Activated naive CD8-positive, alpha-beta T cell treated with anti-CD3 and anti-CD28 coated beads, Interleukin-2, amount 50 U/mL, for 24 hours (primary cell): ENCODE results near the gene ANKRD42.
"Not testable (repeated sequence)": the region's sequence is repeated elsewhere in the genome, so short reads cannot be mapped to it uniquely, and the experiment has no call there.

ENCODE experiments used
- ATAC-seq: fragments of 150-1000 bp; cut with Tn5 transposase; one replicate; pipeline ENCODE4 v1.10.0; 2021
- DNase-seq: peaks from one replicate; pipeline ENCODE4 v3.0.0; 2021
- H3K27ac Mint-ChIP-seq: one replicate; pipeline ENCODE4 v1.8.0; 2021; ENCODE audit warnings: mild to moderate bottlenecking, mixed read lengths
- H3K27me3 Mint-ChIP-seq: one replicate; pipeline ENCODE4 v1.8.0; 2021; ENCODE audit warnings: mixed read lengths
- H3K36me3 Mint-ChIP-seq: one replicate; pipeline ENCODE4 v1.8.0; 2021; ENCODE audit warnings: low read depth, mixed read lengths
- H3K4me1 Mint-ChIP-seq: one replicate; pipeline ENCODE4 v1.8.0; 2021; ENCODE audit warnings: mixed read lengths
- H3K4me3 Mint-ChIP-seq: one replicate; pipeline ENCODE4 v1.8.0; 2021; ENCODE audit warnings: mild to moderate bottlenecking, moderate library complexity, mixed read lengths
- H3K9me3 Mint-ChIP-seq: one replicate; pipeline ENCODE4 v1.8.0; 2021; ENCODE audit warnings: mixed read lengths

ANKRD42 gene

DNA sequence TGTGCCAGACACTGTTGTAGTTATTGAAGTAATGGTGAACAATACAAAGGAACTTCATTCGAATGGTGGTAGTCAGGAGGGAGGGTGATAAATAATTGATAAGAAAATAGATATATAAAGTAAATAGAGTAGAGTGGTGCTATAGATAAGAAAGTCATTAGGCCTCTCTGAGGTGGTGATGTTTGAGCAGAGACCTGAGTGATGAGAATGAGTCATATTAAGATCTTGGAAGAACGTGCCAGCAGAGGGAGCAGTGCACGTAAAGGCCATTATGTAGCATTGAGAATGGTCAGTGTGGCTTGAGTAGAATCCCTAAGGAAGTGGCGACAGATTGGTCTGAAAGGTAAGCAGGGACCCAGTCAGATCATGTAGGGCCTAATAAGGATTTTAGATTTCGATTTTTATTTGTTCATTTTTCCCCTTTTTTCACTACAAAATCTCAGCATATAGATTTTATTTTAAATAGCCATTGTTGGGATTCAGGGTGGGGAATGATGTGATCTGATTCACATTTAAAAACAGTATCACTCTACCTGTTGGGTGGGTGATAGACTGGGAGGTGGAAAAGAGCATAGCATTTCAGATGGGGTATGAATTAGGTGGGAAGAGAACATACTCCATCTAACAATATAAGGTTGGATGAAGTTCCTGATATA, 47.9 kb downstream of the ANKRD42 start:
- Mint-ChIP-seq H3K27me3 (no peaks in the 10 kb centered on the region), H3K27ac (no peak overlapping the region), H3K36me3 (no peaks in the 10 kb centered on the region), H3K9me3 (no peaks in the 10 kb centered on the region), H3K4me1 (no peaks in the 10 kb centered on the region), H3K4me3 (no peak overlapping the region)
- DNase-seq (peak; percentile 7), ATAC-seq (peak; percentile 59)

DNA sequence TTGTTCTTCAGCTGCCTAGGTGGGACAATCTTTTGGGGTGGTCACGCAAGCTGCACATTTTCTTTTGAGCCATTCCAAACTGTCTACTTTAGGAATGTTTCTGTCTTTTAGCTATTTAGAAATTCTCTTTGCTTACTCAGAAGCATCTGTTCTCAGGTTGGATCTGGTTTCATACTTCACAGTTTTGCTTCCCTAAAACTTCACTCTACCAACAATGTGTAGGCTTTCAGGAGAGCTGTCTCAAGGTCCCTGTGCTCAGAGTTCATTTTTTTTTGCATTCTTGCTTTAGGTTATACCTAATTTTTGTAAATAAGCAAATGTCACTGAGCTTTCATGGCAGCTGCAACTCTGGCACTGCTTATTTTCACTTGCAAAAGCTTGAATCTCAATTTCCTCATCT, 55.9 kb downstream of the ANKRD42 start:
- Mint-ChIP-seq H3K36me3 (no peaks in the 10 kb centered on the region), H3K27me3 (no peaks in the 10 kb centered on the region)

DNA sequence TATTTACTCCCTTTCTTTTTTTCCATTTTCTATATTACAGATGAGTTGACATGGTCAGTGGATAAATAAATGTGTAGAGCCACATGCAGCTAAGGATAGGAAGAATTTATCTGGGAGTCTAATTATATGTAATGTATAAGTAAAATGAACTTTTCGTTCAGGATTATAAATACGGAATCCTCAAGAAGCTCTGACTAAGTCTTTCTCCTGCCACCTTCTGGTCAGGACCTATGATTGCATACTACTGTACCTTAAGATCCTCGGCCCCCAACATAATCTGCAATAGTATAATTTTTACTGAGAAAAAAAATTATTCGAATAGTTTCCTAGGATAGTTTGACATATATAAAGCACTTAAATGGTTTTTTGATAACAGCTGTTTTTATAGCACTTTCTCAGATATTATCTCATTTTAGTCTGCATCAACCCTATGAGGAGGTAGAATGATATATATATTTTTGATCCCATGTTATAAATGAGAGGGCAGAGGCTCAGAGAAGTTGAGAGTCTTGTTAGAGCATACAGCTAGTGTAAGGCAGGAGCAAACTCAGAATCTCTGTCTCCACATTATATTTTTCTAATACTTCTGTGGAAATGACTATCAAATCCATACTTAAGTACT, 56.6 kb downstream of the ANKRD42 start:
- H3K27me3 Mint-ChIP-seq = no peaks in the 10 kb centered on the region
- no peak for ATAC-seq
- H3K4me3 Mint-ChIP-seq = no peak overlapping the region
- no peak overlapping the region for H3K27ac Mint-ChIP-seq
- no peaks in the 10 kb centered on the region for H3K36me3 Mint-ChIP-seq
- no peak for DNase-seq
- no peaks in the 10 kb centered on the region for H3K4me1 Mint-ChIP-seq
- no peaks in the 10 kb centered on the region for H3K9me3 Mint-ChIP-seq

More for the DNA sequence above, 55.9 kb downstream of the ANKRD42 start:
- Mint-ChIP-seq H3K4me3 (no peak overlapping the region), H3K9me3 (no peaks in the 10 kb centered on the region), H3K27ac (no peak overlapping the region), H3K4me1 (no peaks in the 10 kb centered on the region)
- DNase-seq (no peak), ATAC-seq (no peak)

DNA sequence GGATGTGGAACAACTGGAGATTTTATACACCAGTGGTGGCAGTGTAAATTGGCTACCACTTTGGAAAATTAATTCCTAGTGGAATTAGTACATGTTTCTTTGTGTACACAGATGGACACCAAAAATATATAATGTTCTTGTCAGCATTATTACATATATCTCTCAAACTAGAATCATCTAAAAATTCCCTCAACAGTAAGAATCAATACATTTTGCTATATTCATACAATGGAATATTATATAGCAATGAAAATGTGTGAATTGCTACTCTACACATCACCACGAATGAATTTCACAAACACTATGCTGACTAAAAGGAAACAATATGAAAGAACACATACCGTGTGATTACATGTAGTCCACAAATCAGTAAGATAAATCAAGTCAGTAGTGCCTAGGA, 58.8 kb downstream of the ANKRD42 start:
- DNase-seq (no peak), ATAC-seq (no peak)
- Mint-ChIP-seq H3K4me1 (no peaks in the 10 kb centered on the region), H3K27ac (no peak overlapping the region), H3K9me3 (no peaks in the 10 kb centered on the region), H3K4me3 (no peak overlapping the region), H3K36me3 (no peaks in the 10 kb centered on the region), H3K27me3 (no peaks in the 10 kb centered on the region)

DNA sequence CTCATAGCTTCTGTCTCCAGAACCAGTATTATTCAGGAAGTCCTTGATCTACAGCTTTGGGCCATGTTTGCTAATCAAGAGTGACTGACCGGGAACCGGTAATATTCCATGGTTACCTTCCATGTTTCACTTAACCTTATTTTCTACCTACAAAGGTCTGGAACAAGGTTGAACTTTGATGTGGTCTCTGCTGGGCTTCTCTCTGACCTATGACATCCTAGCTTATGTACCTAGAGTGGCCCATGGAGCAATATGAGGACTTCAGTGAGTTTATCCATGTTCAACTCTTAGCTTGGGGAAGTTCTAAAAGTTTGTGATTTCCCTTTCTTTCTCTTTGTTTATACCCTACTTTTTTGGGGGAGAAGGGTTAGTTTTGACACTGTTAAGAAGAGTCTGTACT, 59.4 kb downstream of the ANKRD42 start:
- H3K36me3 Mint-ChIP-seq = no peaks in the 10 kb centered on the region
- ATAC-seq (no peak), DNase-seq (no peak)
- H3K4me1 Mint-ChIP-seq = no peaks in the 10 kb centered on the region
- H3K9me3 Mint-ChIP-seq = no peaks in the 10 kb centered on the region
- H3K4me3 Mint-ChIP-seq = no peak overlapping the region
- no peaks in the 10 kb centered on the region for H3K27me3 Mint-ChIP-seq
- no peak overlapping the region for H3K27ac Mint-ChIP-seq

DNA sequence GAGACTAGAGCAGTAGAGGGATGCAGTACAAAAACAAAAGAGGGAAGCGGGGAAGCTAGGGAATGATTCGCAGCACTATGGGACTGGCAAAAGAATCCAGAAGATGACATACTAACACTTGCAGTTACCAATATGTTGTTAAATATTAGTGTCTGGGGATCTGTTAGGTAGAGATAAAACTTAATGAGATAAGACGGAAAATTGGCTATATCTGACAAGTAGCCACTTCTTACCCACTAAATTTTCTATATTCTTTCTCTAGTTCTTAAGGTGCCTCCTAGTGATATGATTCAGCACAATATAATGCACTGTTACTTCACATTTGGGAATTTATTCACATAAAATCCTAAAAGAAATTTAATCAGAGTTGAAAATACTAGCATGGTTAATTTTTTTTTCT, 61.9 kb downstream of the ANKRD42 start:
- ATAC-seq (no peak), DNase-seq (no peak)

DNA sequence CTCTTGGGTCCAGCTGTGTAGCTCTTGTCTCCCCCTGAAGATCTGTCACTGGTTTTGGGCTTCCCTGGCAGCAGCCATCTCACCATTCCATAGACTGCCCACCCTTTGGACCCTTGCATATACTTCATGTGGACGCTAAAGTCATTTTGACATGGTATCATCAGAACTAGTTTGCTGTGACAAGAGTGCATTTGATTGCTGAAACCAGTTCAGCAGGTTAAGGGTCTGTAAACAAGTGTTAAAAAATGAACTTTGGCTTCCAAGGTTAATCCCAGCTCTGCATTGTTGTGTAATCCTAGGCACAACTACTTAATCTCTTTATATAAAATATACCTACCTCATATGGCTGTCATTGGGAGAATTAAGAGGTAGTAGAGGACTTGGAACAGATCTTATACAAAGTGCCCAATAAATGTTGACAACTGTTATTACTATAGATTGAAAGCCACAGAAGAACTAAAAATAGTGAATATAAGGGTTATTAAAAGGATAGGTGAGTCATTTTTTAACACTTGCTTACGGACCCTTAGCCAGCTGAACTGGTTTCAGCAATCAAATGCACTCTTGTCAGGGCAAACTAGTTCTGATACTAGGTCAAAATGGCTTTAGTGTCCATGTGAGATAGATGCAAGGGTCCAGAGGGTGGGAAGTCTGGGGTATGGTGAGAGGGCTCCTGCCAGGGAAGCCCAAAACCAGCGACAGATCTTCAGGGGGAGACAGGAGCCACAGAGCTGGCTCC, 63.3 kb downstream of the ANKRD42 start:
- Mint-ChIP-seq H3K9me3 (no peaks in the 10 kb centered on the region), H3K4me1 (no peaks in the 10 kb centered on the region), H3K27me3 (no peaks in the 10 kb centered on the region), H3K4me3 (no peak overlapping the region), H3K36me3 (peaks cover 3% of the 10 kb centered on the region), H3K27ac (no peak overlapping the region)
- no peak for ATAC-seq
- DNase-seq = no peak

More for the DNA sequence above, 61.9 kb downstream of the ANKRD42 start:
- Mint-ChIP-seq H3K9me3 (no peaks in the 10 kb centered on the region), H3K4me1 (no peaks in the 10 kb centered on the region), H3K27me3 (no peaks in the 10 kb centered on the region), H3K36me3 (no peaks in the 10 kb centered on the region), H3K4me3 (no peak overlapping the region), H3K27ac (no peak overlapping the region)

DNA sequence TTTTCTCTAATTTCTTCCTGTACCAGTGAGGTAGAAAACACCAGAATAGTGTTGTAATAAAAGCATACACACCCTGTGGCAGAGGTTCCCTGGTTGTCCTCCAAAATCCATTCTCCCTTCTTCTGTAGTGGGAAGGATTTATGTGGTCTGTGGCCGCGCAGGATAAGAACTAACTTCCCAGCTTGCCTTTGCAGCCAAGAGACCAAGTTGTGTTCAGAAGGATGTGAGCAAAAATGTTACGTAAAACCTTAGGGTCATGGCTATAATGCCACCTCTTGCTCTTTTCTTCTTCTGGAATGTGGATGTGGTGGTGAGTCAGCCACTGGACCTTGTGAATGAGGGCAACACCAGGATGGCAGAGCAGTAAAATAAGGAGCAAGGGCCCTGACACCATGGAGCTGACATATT, 64.3 kb downstream of the ANKRD42 start:
- H3K4me1 Mint-ChIP-seq = no peaks in the 10 kb centered on the region
- H3K9me3 Mint-ChIP-seq = no peaks in the 10 kb centered on the region
- no peak for ATAC-seq
- H3K27ac Mint-ChIP-seq = no peak overlapping the region
- H3K4me3 Mint-ChIP-seq = no peak overlapping the region
- H3K27me3 Mint-ChIP-seq = no peaks in the 10 kb centered on the region
- peaks cover 3% of the 10 kb centered on the region for H3K36me3 Mint-ChIP-seq
- DNase-seq = no peak

DNA sequence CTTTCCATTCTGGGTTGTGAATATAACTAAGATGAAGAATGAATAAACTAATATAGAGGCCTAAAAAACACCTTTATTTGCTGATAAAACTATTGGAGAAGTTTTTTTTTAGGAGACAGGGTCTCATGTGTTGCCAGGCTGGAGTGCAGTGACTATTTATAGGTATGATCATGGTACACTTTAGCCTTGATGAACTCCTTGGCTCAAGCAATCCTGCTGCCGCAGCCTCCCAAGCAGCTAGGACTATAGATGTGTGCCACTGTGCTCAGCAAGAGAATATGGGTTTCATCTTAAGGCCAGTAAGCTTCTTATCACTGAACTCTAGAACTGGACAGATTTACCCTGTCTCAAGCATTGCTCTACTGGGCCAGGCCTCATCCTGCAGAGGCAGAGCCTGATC, 66.0 kb downstream of the ANKRD42 start:
- DNase-seq (no peak), ATAC-seq (no peak)
- H3K9me3 Mint-ChIP-seq = no peaks in the 10 kb centered on the region
- H3K4me1 Mint-ChIP-seq = no peaks in the 10 kb centered on the region
- no peak overlapping the region for H3K27ac Mint-ChIP-seq
- no peak overlapping the region for H3K4me3 Mint-ChIP-seq
- no peaks in the 10 kb centered on the region for H3K27me3 Mint-ChIP-seq
- H3K36me3 Mint-ChIP-seq = peaks cover 7% of the 10 kb centered on the region

DNA sequence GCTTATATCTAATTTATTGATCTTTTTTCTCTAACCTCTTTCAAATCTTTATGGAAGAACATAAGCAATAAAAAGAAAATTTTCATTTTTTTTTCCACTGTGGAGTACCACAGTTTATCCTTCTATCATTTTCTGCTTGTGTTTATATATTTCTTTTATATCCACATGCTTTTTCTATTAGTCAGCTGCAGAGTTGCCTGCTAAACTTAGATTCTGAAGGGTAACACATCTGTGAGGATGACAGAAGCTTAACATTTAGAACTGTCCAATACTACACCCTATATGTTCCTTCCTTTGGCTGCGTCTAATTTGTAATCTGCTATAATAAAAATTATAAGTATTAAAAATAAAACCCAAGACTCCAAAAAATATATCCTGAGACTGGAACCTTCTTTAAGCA, 71.8 kb downstream of the ANKRD42 start:
- Mint-ChIP-seq H3K27ac (no peak overlapping the region), H3K9me3 (no peaks in the 10 kb centered on the region), H3K27me3 (no peaks in the 10 kb centered on the region), H3K4me1 (peaks cover 11% of the 10 kb centered on the region), H3K36me3 (peaks cover 28% of the 10 kb centered on the region), H3K4me3 (no peak overlapping the region)
- no peak for DNase-seq
- ATAC-seq = no peak

DNA sequence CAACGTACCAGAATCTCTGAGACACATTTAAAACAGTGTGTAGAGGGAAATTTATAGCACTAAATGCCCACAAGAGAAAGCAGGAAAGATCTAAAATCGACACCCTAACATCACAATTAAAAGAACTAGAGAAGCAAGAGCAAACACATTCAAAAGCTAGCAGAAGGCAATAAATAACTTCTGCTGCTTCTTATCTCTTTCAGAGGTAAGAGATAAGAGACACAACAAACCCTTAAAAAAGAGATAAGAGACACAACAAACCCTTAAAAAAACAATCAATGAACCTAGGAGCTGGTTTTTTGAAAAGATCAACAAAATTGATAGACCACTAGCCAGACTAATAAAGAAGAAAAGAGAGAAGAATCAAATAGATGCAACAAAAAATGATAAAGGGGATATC, 75.6 kb downstream of the ANKRD42 start:
- peaks cover 53% of the 10 kb centered on the region for H3K36me3 Mint-ChIP-seq
- not testable (repeated sequence) for H3K9me3 Mint-ChIP-seq, H3K27me3 Mint-ChIP-seq, DNase-seq, H3K27ac Mint-ChIP-seq, ATAC-seq, H3K4me3 Mint-ChIP-seq
- peaks cover 19% of the 10 kb centered on the region for H3K4me1 Mint-ChIP-seq

DNA sequence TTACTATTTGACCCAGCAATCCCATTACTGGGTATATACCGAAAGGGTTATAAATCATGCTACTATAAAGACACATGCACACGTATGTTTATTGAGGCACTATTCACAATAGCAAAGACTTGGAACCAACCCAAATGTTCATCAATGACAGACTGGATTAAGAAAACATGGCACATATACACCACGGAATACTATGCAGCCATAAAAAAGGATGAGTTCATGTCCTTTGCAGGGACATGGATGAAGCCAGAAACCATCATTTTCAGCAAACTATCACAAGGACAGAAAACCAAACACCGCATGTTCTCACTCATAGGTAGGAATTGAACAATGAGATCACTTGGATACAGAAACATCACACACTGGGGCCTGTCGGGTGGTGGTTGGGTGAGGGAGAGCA, 78.2 kb downstream of the ANKRD42 start:
- Mint-ChIP-seq H3K4me1 (peaks cover 19% of the 10 kb centered on the region), H3K36me3 (peaks cover 52% of the 10 kb centered on the region)
- not testable (repeated sequence) for ATAC-seq, H3K27ac Mint-ChIP-seq, H3K4me3 Mint-ChIP-seq, H3K27me3 Mint-ChIP-seq, H3K9me3 Mint-ChIP-seq, DNase-seq

DNA sequence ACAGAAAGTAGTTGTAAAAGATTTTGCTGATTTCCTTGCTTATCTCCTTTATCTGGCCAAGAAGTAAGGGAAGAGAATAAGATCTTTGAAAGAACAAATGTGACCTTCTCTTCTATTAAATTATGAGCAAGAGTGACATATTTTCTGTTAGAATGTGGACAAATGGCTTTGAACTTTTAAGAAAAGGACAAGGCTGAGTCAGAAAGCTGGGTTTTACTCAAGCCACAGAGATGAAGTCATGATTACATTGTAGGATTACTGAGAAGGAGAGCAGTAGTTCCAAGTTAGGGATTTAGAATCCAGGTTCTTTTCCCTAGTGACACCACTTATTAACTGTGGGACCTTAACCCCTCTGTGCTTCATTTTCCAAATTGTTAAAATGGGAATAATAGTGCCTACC, 79.1 kb downstream of the ANKRD42 start:
- Mint-ChIP-seq H3K27me3 (no peaks in the 10 kb centered on the region), H3K9me3 (no peaks in the 10 kb centered on the region), H3K4me3 (no peak overlapping the region), H3K27ac (no peak overlapping the region), H3K36me3 (peaks cover 54% of the 10 kb centered on the region), H3K4me1 (peaks cover 19% of the 10 kb centered on the region)
- ATAC-seq (peak; percentile 78), DNase-seq (no peak)

DNA sequence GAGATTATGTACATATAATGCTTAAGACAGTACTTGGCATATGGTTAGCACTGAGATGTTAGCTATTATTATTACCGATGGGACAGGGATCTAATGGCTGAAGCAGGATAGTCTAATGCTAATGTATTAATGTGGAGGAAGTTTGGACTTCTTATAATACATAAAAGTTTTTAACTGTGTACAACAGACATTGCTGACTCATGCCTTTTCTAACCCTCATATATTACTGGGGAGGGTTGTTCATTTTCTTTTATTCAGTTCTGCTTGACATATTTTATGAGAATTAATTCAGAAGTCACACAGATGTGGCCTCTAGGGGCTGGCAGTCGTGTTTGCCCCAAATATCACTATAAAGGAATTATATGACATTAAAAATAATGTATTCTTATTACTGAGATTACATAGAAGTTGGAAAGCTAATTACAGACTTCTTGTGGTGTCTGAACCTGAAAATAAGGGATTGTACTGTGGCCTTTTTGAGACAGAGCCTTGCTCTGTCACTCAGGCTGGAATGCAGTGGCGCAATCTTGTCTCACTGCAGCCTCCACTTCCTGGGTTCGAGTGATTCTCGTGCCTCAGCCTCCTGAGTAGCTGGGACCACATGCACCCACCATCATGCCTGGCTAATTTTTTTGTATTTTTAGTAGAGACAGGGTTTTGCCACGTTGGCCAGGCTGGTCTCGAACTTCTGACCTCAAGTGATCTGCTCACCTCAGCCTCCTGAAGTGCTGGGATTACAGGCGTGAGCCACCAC, 82.6 kb downstream of the ANKRD42 start:
- Mint-ChIP-seq H3K36me3 (peaks cover 43% of the 10 kb centered on the region), H3K9me3 (no peaks in the 10 kb centered on the region), H3K27me3 (no peaks in the 10 kb centered on the region), H3K4me1 (peaks cover 9% of the 10 kb centered on the region), H3K4me3 (no peak overlapping the region), H3K27ac (no peak overlapping the region)
- DNase-seq = no peak
- ATAC-seq = no peak

DNA sequence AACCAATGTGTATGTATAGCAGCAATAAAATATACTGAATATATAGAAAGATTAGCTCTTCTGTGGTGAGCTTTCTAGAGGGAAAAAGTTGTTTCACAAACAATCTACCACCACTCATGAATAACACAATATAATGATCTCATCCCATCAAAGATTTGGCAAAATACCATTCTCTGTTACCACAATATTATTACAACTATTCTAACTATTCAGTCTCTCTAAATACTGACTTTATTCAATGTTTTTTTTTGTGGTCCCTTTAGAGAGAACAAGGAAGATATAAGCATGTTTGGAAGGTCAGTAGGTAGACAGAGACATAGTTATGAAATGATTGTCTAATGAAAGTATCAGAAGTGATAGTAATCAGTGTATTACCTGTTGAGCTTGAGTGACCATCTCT, 84.8 kb downstream of the ANKRD42 start:
- H3K36me3 Mint-ChIP-seq = peaks cover 26% of the 10 kb centered on the region
- no peak for ATAC-seq
- no peaks in the 10 kb centered on the region for H3K27me3 Mint-ChIP-seq
- no peaks in the 10 kb centered on the region for H3K9me3 Mint-ChIP-seq
- peaks cover 15% of the 10 kb centered on the region for H3K4me1 Mint-ChIP-seq
- DNase-seq = no peak
- H3K4me3 Mint-ChIP-seq = no peak overlapping the region
- H3K27ac Mint-ChIP-seq = no peak overlapping the region
